Activated CD4-positive, alpha-beta T cell treated with anti-CD3 and anti-CD28 coated beads, Interleukin-2, amount 50 U/mL, for 48 hours (primary cell): Measurements from ENCODE around the gene TUBGCP3.
"Not testable (repeated sequence)": the region's sequence is repeated elsewhere in the genome, so short reads cannot be mapped to it uniquely, and the experiment has no call there.

Experiments used
- DNase-seq, 2 experiments: peaks; one replicate each; pipeline ENCODE4 v3.0.0-alpha.2; 2020

Gene TUBGCP3, protein sequence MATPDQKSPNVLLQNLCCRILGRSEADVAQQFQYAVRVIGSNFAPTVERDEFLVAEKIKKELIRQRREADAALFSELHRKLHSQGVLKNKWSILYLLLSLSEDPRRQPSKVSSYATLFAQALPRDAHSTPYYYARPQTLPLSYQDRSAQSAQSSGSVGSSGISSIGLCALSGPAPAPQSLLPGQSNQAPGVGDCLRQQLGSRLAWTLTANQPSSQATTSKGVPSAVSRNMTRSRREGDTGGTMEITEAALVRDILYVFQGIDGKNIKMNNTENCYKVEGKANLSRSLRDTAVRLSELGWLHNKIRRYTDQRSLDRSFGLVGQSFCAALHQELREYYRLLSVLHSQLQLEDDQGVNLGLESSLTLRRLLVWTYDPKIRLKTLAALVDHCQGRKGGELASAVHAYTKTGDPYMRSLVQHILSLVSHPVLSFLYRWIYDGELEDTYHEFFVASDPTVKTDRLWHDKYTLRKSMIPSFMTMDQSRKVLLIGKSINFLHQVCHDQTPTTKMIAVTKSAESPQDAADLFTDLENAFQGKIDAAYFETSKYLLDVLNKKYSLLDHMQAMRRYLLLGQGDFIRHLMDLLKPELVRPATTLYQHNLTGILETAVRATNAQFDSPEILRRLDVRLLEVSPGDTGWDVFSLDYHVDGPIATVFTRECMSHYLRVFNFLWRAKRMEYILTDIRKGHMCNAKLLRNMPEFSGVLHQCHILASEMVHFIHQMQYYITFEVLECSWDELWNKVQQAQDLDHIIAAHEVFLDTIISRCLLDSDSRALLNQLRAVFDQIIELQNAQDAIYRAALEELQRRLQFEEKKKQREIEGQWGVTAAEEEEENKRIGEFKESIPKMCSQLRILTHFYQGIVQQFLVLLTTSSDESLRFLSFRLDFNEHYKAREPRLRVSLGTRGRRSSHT

GRCh38 chr13:112587764-112588489 is at the start of gene TUBGCP3:
Gene TUBGCP3, minus strand, starts transcription at chr13:112588153. Its CDS starts 173 bp downstream, at chr13:112587980.
- DNase-seq, result peak; percentile 80 to 83

GRCh38 chr13:112637017-112637801 is 49.3 kb upstream of the TUBGCP3 start:
- no peak for DNase-seq

GRCh38 chr13:112636401-112636975 is 48.5 kb upstream of the TUBGCP3 start:
- no peak for DNase-seq

DNA sequence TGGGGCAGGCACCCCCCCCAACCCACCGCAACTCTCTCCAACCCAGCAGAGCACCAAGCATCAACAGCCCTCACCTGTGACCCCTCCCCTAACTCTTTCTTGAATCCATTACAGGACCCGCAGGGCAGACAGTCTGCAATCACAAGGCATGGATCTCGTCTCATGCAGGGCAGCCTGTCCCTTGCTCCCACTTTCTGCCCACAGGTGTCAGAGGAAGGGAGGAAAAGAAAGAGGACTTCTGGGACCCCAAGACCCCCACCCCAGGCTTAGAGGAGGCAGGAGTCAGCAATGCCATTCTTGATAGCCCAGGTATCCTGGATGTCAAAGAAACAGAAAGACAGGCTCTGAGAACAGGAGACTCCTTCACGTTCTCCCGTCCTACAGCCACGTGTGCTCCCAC is 47.4 kb upstream of the TUBGCP3 start:
- DNase-seq, result no peak

- no peak for DNase-seq
Measured at GRCh38 chr13:112634102-112634501, 46.1 kb upstream of the TUBGCP3 start.

- not testable (repeated sequence) for DNase-seq
Measured at GRCh38 chr13:112630226-112630625, 42.3 kb upstream of the TUBGCP3 start.

DNA sequence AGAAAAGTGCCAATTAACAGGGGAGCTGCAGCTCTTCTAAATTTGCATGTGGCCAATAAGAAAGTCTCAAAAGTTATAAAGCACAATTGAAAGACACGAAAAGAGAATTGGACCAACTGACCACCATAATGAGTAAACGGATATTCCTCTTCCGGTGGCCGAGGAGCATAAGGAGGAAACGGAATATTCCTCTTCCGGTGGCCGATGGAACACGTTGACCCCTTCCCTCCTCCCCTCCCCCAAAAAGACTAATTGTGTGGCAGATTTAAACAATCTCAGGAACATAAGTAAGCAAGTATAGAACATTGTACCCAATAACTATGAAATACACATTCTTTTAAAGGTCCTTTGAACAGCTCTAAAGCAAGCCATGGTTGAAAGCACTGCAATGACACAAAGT is 41.2 kb upstream of the TUBGCP3 start:
- no peak for DNase-seq

DNA sequence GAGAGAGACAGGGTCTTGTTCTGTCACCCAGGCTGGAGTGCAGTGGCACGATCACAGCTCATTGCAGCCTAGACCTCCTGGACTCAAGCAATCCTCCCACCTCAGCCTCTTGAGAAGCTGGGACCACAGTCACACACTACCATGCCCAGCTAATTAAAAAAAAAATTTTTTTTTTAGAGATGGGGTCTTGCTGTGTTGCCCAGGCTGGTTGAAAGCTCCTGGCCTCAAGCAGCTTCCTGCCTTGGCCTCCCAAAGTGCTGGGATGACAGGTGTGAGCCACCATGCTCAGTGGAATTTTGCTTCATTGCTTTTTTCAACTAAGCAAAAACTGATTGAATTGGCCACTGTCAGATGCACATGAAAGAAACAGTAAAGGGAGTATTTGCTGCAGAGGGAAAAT is 39.7 kb upstream of the TUBGCP3 start:
- DNase-seq, result not testable (repeated sequence)

GRCh38 chr13:112627161-112627560 is 39.2 kb upstream of the TUBGCP3 start:
- no peak for DNase-seq

- DNase-seq, result no peak
Measured at GRCh38 chr13:112626761-112627160, 38.8 kb upstream of the TUBGCP3 start.

- DNase-seq, result no peak
Measured at GRCh38 chr13:112626124-112626523, 38.2 kb upstream of the TUBGCP3 start.

- no peak for DNase-seq
Measured at GRCh38 chr13:112625698-112626097, 37.7 kb upstream of the TUBGCP3 start.

- DNase-seq, result no peak
Measured at GRCh38 chr13:112624602-112625430, 36.9 kb upstream of the TUBGCP3 start.

GRCh38 chr13:112624040-112624439 is 36.1 kb upstream of the TUBGCP3 start:
- DNase-seq, result no peak

GRCh38 chr13:112623051-112623711 is 35.2 kb upstream of the TUBGCP3 start:
- no peak for DNase-seq

- DNase-seq, result no peak
Measured at GRCh38 chr13:112622375-112622774, 34.4 kb upstream of the TUBGCP3 start.

DNA sequence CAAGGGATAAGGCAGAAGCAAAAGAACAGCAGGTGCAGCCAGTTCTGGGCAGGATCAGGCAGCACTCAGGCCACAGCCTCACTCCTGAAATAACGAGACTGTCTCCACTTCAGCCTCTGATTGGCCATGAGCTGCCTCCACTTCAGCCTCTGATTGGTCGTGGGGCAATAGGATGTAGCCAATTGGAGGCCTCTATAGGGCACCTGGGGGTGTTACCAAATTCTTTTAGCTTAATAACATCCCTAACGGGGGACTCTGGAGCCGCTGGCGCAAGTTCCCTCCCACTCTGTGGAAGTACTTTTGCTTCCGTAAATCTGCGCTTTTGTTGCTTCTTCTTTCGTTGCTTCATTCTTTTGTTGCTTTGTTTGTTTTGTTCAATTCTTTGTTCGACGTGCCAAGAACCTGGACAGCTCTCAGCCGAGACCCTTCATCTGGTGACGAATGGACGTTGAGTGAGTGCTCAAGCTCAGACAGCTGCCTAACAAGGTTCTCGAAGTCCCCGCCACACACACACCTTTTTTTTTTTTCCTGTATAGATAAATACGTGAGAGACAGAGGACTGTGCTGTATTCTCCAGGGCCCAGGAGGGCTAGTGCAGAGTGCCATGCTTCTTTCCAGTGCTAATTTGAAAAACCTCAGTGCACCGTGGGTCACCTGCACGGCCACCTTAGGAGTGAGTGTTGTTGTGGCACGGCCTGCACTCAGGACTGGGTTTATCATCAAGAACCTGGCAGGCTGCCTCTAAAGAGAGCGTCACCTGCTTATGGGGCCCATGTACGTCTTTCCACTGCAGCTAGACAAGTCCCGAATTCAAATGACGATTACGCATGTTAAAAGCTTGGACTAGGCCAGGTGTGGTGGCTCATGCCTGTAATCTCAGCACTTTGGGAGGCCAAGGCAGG is 32.0 kb upstream of the TUBGCP3 start:
- DNase-seq, result no peak

GRCh38 chr13:112618501-112618900 is 30.5 kb upstream of the TUBGCP3 start:
- no peak for DNase-seq

DNA sequence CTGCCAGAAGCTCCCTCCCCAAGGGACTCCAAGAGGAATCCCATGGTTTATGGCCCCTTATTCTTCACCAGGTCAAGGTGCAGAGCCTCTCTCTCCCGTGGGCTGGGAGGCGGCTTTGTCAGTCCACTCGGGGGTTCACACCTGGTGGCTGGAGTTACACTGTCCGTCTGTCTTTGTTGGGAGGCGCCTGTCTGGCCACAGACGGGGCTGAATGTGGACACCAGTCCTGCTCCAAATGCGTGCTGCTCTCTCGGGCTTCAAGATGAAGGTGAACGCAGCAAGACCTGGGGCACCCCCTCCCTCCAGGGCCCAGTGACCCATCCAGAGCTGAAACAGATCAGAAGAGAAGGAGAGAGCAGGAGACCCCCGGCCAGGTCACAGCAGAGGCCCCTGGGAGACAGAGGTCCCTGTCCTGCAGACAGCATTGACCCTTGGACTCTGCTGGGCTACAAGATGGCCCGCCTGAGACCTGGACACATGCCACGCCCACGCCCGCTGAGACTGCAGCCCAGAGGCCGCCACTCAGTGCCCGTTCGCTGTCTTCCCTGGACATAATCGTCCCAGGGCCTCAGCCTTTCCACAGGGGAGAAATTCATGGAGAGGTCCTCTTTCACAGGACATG is 29.9 kb upstream of the TUBGCP3 start:
- DNase-seq, result no peak
